Measurements from ENCODE around the gene DPT.

- TF ChIP-seq CTCF (optimal IDR thresholded peaks at IDR 0.05 in 1 of 3, IDR thresholded peaks at IDR 0.05 in 1 of 3, conservative IDR thresholded peaks at IDR 0.05 in 1 of 3; ENCODE audit: extremely low read depth in 1 of 3, insufficient read depth in 2 of 3, low read length in 3 of 3) = no peak
- no peak for TF ChIP-seq EZH2 (IDR thresholded peaks at IDR 0.05; ENCODE audit: low read length)
Observed at GRCh38 chr1:168671782-168672181, 57.2 kb downstream of the DPT start.

All from keratinocyte (primary cell).